Measurements from ENCODE around the gene SH3BGRL2. TPM values are rescaled to one million over a fixed set of nuclear protein-coding genes. Genes with fewer than 3 reads are reported as not detected.

Gene SH3BGRL2
- total RNA-seq, 2 experiments from 2014 or later, result 0.25 TPM; not detected in 1

- no peaks in the 10 kb centered on the region for H3K9me2 ChIP-seq (ENCODE audit: insufficient read depth, low read length)
- no peaks in the 10 kb centered on the region for H3K4me1 ChIP-seq (ENCODE audit: insufficient read depth, low read length, poor library complexity, severe bottlenecking)
- H3K4me3 ChIP-seq (ENCODE audit: low read depth, low read length, poor library complexity, severe bottlenecking), result no peak overlapping the region
- DNase-seq (ENCODE audit: low spot score), result no peak
- TF ChIP-seq, protein P1, sequence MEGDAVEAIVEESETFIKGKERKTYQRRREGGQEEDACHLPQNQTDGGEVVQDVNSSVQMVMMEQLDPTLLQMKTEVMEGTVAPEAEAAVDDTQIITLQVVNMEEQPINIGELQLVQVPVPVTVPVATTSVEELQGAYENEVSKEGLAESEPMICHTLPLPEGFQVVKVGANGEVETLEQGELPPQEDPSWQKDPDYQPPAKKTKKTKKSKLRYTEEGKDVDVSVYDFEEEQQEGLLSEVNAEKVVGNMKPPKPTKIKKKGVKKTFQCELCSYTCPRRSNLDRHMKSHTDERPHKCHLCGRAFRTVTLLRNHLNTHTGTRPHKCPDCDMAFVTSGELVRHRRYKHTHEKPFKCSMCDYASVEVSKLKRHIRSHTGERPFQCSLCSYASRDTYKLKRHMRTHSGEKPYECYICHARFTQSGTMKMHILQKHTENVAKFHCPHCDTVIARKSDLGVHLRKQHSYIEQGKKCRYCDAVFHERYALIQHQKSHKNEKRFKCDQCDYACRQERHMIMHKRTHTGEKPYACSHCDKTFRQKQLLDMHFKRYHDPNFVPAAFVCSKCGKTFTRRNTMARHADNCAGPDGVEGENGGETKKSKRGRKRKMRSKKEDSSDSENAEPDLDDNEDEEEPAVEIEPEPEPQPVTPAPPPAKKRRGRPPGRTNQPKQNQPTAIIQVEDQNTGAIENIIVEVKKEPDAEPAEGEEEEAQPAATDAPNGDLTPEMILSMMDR (conservative IDR thresholded peaks at IDR 0.05; ENCODE audit: low read length), result no peak
- TF ChIP-seq EZH2phosphoT487 (IDR thresholded peaks at IDR 0.05; ENCODE audit: borderline replicate concordance, low read depth, low read length), result no peak
- H4K20me1 ChIP-seq (ENCODE audit: insufficient read depth, low read length), result no peaks in the 10 kb centered on the region
- H3K79me2 ChIP-seq (ENCODE audit: insufficient read depth, low read depth, low read length), result no peaks in the 10 kb centered on the region
- no TSS peak for BruUV-seq (replicated peaks)
- no peak overlapping the region for H3K4me2 ChIP-seq (ENCODE audit: low read length)
- no peak overlapping the region for H3K27ac ChIP-seq (ENCODE audit: low read depth, low read length, poor library complexity, severe bottlenecking)
- no peaks in the 10 kb centered on the region for H3K36me3 ChIP-seq (ENCODE audit: insufficient read depth, low read length)
- H2AFZ ChIP-seq (ENCODE audit: low read length), result no peak overlapping the region
- ChIA-PET POLR2A (no interaction called here), CTCF (ENCODE audit: unreplicated experiment) (no interaction called here)
- intact Hi-C loops (cut with micrococcal nuclease; ENCODE audit: unreplicated experiment), result no loop called here
- no peaks in the 10 kb centered on the region for H3K9me3 ChIP-seq (ENCODE audit: low read length)
These were observed 93.7 kb downstream of the SH3BGRL2 start for GRCh38 chr6:79724816-79725215.

- no peaks in the 10 kb centered on the region for H3K4me1 ChIP-seq (ENCODE audit: insufficient read depth, low read length, poor library complexity, severe bottlenecking)
These were observed 100.3 kb downstream of the SH3BGRL2 start for GRCh38 chr6:79731471-79731870.

GRCh38 chr6:79733388-79733787, 102.3 kb downstream of the SH3BGRL2 start:
- Histone ChIP-seq H4K20me1 (ENCODE audit: insufficient read depth, low read length) (no peaks in the 10 kb centered on the region), H3K9me2 (ENCODE audit: insufficient read depth, low read length) (no peaks in the 10 kb centered on the region), H3K4me2 (ENCODE audit: low read length) (no peak overlapping the region), H3K27ac (ENCODE audit: low read depth, low read length, poor library complexity, severe bottlenecking) (no peak overlapping the region), H3K79me2 (ENCODE audit: insufficient read depth, low read depth, low read length) (no peaks in the 10 kb centered on the region), H2AFZ (ENCODE audit: low read length) (no peak overlapping the region), H3K4me3 (ENCODE audit: low read depth, low read length, poor library complexity, severe bottlenecking) (no peak overlapping the region), H3K36me3 (ENCODE audit: insufficient read depth, low read length) (no peaks in the 10 kb centered on the region), H3K4me1 (ENCODE audit: insufficient read depth, low read length, poor library complexity, severe bottlenecking) (no peaks in the 10 kb centered on the region), H3K9me3 (ENCODE audit: low read length) (no peaks in the 10 kb centered on the region)
- ChIA-PET POLR2A (no interaction called here), CTCF (ENCODE audit: unreplicated experiment) (no interaction called here)
- no peak for DNase-seq (ENCODE audit: low spot score)
- BruUV-seq (replicated peaks), result no TSS peak
- intact Hi-C loops (cut with micrococcal nuclease; ENCODE audit: unreplicated experiment), result no loop called here
- TF ChIP-seq, protein P1 (conservative IDR thresholded peaks at IDR 0.05; ENCODE audit: low read length), result no peak
- TF ChIP-seq EZH2phosphoT487 (IDR thresholded peaks at IDR 0.05; ENCODE audit: borderline replicate concordance, low read depth, low read length), result no peak

More at GRCh38 chr6:79731471-79731870, 100.3 kb downstream of the SH3BGRL2 start:
- H3K79me2 ChIP-seq (ENCODE audit: insufficient read depth, low read depth, low read length), result no peaks in the 10 kb centered on the region
- H3K36me3 ChIP-seq (ENCODE audit: insufficient read depth, low read length), result no peaks in the 10 kb centered on the region
- no peaks in the 10 kb centered on the region for H4K20me1 ChIP-seq (ENCODE audit: insufficient read depth, low read length)
- H3K9me2 ChIP-seq (ENCODE audit: insufficient read depth, low read length), result no peaks in the 10 kb centered on the region
- POLR2A ChIA-PET, result no interaction called here
- intact Hi-C loops (cut with micrococcal nuclease; ENCODE audit: unreplicated experiment), result no loop called here
- no peak overlapping the region for H3K4me2 ChIP-seq (ENCODE audit: low read length)
- no peak overlapping the region for H2AFZ ChIP-seq (ENCODE audit: low read length)
- no peak overlapping the region for H3K4me3 ChIP-seq (ENCODE audit: low read depth, low read length, poor library complexity, severe bottlenecking)
- CTCF ChIA-PET (ENCODE audit: unreplicated experiment), result no interaction called here
- no peak overlapping the region for H3K27ac ChIP-seq (ENCODE audit: low read depth, low read length, poor library complexity, severe bottlenecking)
- H3K9me3 ChIP-seq (ENCODE audit: low read length), result no peaks in the 10 kb centered on the region
- TF ChIP-seq, protein P1 (conservative IDR thresholded peaks at IDR 0.05; ENCODE audit: low read length), result no peak
- TF ChIP-seq EZH2phosphoT487 (IDR thresholded peaks at IDR 0.05; ENCODE audit: borderline replicate concordance, low read depth, low read length), result no peak
- BruUV-seq (replicated peaks), result no TSS peak
- DNase-seq (ENCODE audit: low spot score), result no peak

Data from OCI-LY7 (cell line).